CD14-positive monocyte (primary cell): Measurements from ENCODE around the gene HIVEP3. TPM values are rescaled to one million over a fixed set of nuclear protein-coding genes. Genes with fewer than 3 reads are reported as not detected.
A peak's percentile ranks its signal among the peaks of the same experiment; 100 is the strongest.

Experiments used
- DNase-seq, 3 donors: peaks; one replicate each; pipeline ENCODE4 v3.0.0-alpha.2; 2011 to 2022
- H2AFZ ChIP-seq: 2 replicates; pipeline ENCODE4 v1.6.0; 2012; ENCODE audit warnings: mild to moderate bottlenecking, low read depth, low read length, inconsistent platforms; ENCODE audit not compliant: insufficient read depth, poor library complexity, severe bottlenecking
- H3K27ac ChIP-seq, 2 donors: 1 replicate in 1 of 2; 2 replicates in 1 of 2; pipeline ENCODE4 v1.5.1; 2012 to 2013; ENCODE audit warnings: low read length in 2 of 2, control low read depth in 1 of 2, inconsistent platforms in 1 of 2, low read depth in 1 of 2, mild to moderate bottlenecking in 1 of 2
- H3K27me3 ChIP-seq, 2 donors: one replicate each; pipeline versions ENCODE4 v1.6.0 to v1.6.1; 2011 to 2013; ENCODE audit warnings: low read length in 2 of 2; ENCODE audit not compliant: control insufficient read depth in 2 of 2, insufficient read depth in 2 of 2
- H3K36me3 ChIP-seq, 2 donors: replicated peaks in 1 of 2; 1 replicate in 1 of 2; 2 replicates in 1 of 2; pipeline versions ENCODE4 v1.5.1 to v1.6.1; 2012 to 2013; ENCODE audit warnings: low read length in 2 of 2, control low read depth in 1 of 2, inconsistent platforms in 1 of 2, mild to moderate bottlenecking in 1 of 2; ENCODE audit not compliant: insufficient read depth in 2 of 2, control insufficient read depth in 1 of 2
- H3K4me1 ChIP-seq, 2 donors: 1 replicate in 1 of 2; 2 replicates in 1 of 2; pipeline versions ENCODE4 v1.5.1 to v1.6.1; 2012 to 2013; ENCODE audit warnings: low read length in 2 of 2, control low read depth in 1 of 2, inconsistent platforms in 1 of 2, mild to moderate bottlenecking in 1 of 2, moderate library complexity in 1 of 2; ENCODE audit not compliant: insufficient read depth in 2 of 2, control insufficient read depth in 1 of 2
- H3K4me2 ChIP-seq: replicated peaks from 2 replicates; pipeline ENCODE3; 2012; ENCODE audit warnings: low read length, moderate library complexity, mild to moderate bottlenecking; ENCODE audit not compliant: poor library complexity, severe bottlenecking; ENCODE audit errors: extremely low read depth
- H3K4me3 ChIP-seq, 3 experiments: fragments of 200-600 bp in 1 of 3; sonication (generic) in 1 of 3; replicated peaks in 1 of 3; 1 replicate in 2 of 3; 2 replicates in 1 of 3; pipeline ENCODE4 v1.5.1; 2011 to 2013; ENCODE audit warnings: low read length in 3 of 3, mild to moderate bottlenecking in 3 of 3, control low read depth in 2 of 3, low read depth in 2 of 3, inconsistent platforms in 1 of 3, moderate library complexity in 1 of 3
- H3K79me2 ChIP-seq: 2 replicates; pipeline ENCODE4 v1.6.0; 2012; ENCODE audit warnings: mild to moderate bottlenecking, control low read depth, inconsistent platforms, low read length, moderate library complexity; ENCODE audit not compliant: insufficient read depth
- H3K9ac ChIP-seq: 2 replicates; pipeline ENCODE4 v1.6.0; 2017; ENCODE audit warnings: low read length, mild to moderate bottlenecking; ENCODE audit not compliant: insufficient read depth, poor library complexity, severe bottlenecking
- H3K9me3 ChIP-seq, 2 donors: replicated peaks in 1 of 2; 1 replicate in 1 of 2; 2 replicates in 1 of 2; pipeline versions ENCODE4 v1.5.1 to v1.6.1; 2012 to 2013; ENCODE audit warnings: low read length in 2 of 2, control low read depth in 1 of 2; ENCODE audit not compliant: control insufficient read depth in 1 of 2, insufficient read depth in 1 of 2
- H4K20me1 ChIP-seq: 2 replicates; pipeline ENCODE4 v1.6.0; 2012; ENCODE audit warnings: mild to moderate bottlenecking, low read length, control low read depth, moderate library complexity; ENCODE audit not compliant: insufficient read depth
- H3K27ac Mint-ChIP-seq, 7 donors: one replicate each; pipeline ENCODE4 v1.8.0; 2020; ENCODE audit warnings: mild to moderate bottlenecking in 7 of 7, mixed read lengths in 7 of 7, moderate library complexity in 6 of 7, inconsistent platforms in 2 of 7
- H3K27me3 Mint-ChIP-seq, 3 donors: one replicate each; pipeline ENCODE4 v1.8.0; 2021 to 2022; ENCODE audit warnings: low read depth in 3 of 3, mild to moderate bottlenecking in 3 of 3, mixed read lengths in 3 of 3, moderate library complexity in 3 of 3, inconsistent platforms in 1 of 3
- H3K36me3 Mint-ChIP-seq, 2 donors: one replicate each; pipeline ENCODE4 v1.8.0; 2020; ENCODE audit warnings: mixed read lengths in 2 of 2, inconsistent platforms in 1 of 2, mild to moderate bottlenecking in 1 of 2
- H3K4me1 Mint-ChIP-seq: one replicate; pipeline ENCODE4 v1.8.0; 2020; ENCODE audit warnings: mild to moderate bottlenecking, mixed read lengths
- H3K4me3 Mint-ChIP-seq, 2 donors: one replicate each; pipeline ENCODE4 v1.8.0; 2020; ENCODE audit warnings: mild to moderate bottlenecking in 2 of 2, mixed read lengths in 2 of 2, moderate library complexity in 1 of 2
- H3K9me3 Mint-ChIP-seq, 7 donors: one replicate each; pipeline ENCODE4 v1.8.0; 2020 to 2022; ENCODE audit warnings: mixed read lengths in 7 of 7, mild to moderate bottlenecking in 6 of 7, moderate library complexity in 6 of 7, inconsistent platforms in 2 of 7
- CTCF ChIP-seq: fragments of 200-600 bp; IDR thresholded peaks from one replicate; pipeline ENCODE4 v1.8.0; 2022; ENCODE audit warnings: antibody characterized with exemption, mild to moderate bottlenecking
- WGBS: methylation state at CpG from one replicate; pipeline ENCODE4 v1.1.5; 2013; ENCODE audit warnings: missing lambda C conversion rate; ENCODE audit not compliant: insufficient coverage; 5-methylcytosine and 5-hydroxymethylcytosine counted together
- intact Hi-C, 2 donors: fragments of 100-400 bp; cut with micrococcal nuclease; formaldehyde crosslinking; loops; one replicate each; pipeline versions ENCODE4 v1.15.0 to v1.15.1; 2023
- polyA plus RNA-seq, 3 donors: library from polyadenylated mRNA; depleted of rRNA in 1 of 3; unstranded in 2 of 3; stranded (reverse) in 1 of 3; fragments of 300-500 nt in 2 of 3; fragments of >200 nt in 1 of 3; fragmentation: Illumina TruSeq in 2 of 3; gene quantifications; 1 replicate in 2 of 3; 2 replicates in 1 of 3; pipeline ENCODE4 v1.2.3, GENCODE V29; 2012 to 2021

HIVEP3 gene
- polyA plus RNA-seq, 3 donors, result 1.2 to 3.7 (median 1.8) TPM

- no peaks in the 10 kb centered on the region for H3K9me3 ChIP-seq
- no peak overlapping the region for H3K4me2 ChIP-seq
- no peaks in the 10 kb centered on the region for H3K36me3 ChIP-seq
- no peak overlapping the region for H3K4me3 ChIP-seq
- H3K9ac ChIP-seq, result no peak overlapping the region
- no peak overlapping the region for H3K4me3 Mint-ChIP-seq
- H3K27me3 ChIP-seq, result no peaks in the 10 kb centered on the region
- DNase-seq, result no peak
- H3K27me3 Mint-ChIP-seq, result no peaks in the 10 kb centered on the region
- no peaks in the 10 kb centered on the region for H4K20me1 ChIP-seq
- no peak overlapping the region for H2AFZ ChIP-seq
- no peaks in the 10 kb centered on the region for H3K79me2 ChIP-seq
- no peaks in the 10 kb centered on the region for H3K36me3 Mint-ChIP-seq
- H3K4me1 Mint-ChIP-seq, result peaks cover 22% of the 10 kb centered on the region
- intact Hi-C loops, result no loop called here
- no peak overlapping the region for H3K27ac ChIP-seq
- no peaks in the 10 kb centered on the region for H3K9me3 Mint-ChIP-seq
- H3K27ac Mint-ChIP-seq, result peak overlapping the region in 1 of 7 donors; percentile 62
- WGBS, result 97% methylated on average over 4 of the region's 4 CpGs
- TF ChIP-seq CTCF, result no peak
- H3K4me1 ChIP-seq, result peaks cover 14 to 25% of the 10 kb centered on the region in 2 donors
Measured at GRCh38 chr1:41888756-41889155, 30.0 kb downstream of the HIVEP3 start.

- no peaks in the 10 kb centered on the region for H3K9me3 Mint-ChIP-seq
- no peak overlapping the region for H2AFZ ChIP-seq
- no peak overlapping the region for H3K4me2 ChIP-seq
- no peak overlapping the region for H3K4me3 ChIP-seq
- no peaks in the 10 kb centered on the region for H3K79me2 ChIP-seq
- H4K20me1 ChIP-seq, result no peaks in the 10 kb centered on the region
- TF ChIP-seq CTCF, result no peak
- H3K9me3 ChIP-seq, result no peaks in the 10 kb centered on the region
- H3K27me3 ChIP-seq, result no peaks in the 10 kb centered on the region
- peaks cover 14 to 22% of the 10 kb centered on the region in 2 donors for H3K4me1 ChIP-seq
- intact Hi-C loops, result no loop called here
- H3K36me3 Mint-ChIP-seq, result no peaks in the 10 kb centered on the region
- DNase-seq, result no peak
- H3K27ac ChIP-seq, result no peak overlapping the region
- peaks cover 0 to 3% (median 0%) of the 10 kb centered on the region in 3 donors for H3K27me3 Mint-ChIP-seq
- WGBS, result no CpG with 5 or more reads among the region's 1 CpG
- H3K36me3 ChIP-seq, result no peaks in the 10 kb centered on the region
- peak overlapping the region in 1 of 7 donors; percentile 29 for H3K27ac Mint-ChIP-seq
- no peak overlapping the region for H3K9ac ChIP-seq
- H3K4me1 Mint-ChIP-seq, result peaks cover 20% of the 10 kb centered on the region
- no peak overlapping the region for H3K4me3 Mint-ChIP-seq
Measured at GRCh38 chr1:41887365-41887764, 31.4 kb downstream of the HIVEP3 start.
